HCT116 (cell line): ENCODE results near the gene HOXC13. TPM values are rescaled to one million over a fixed set of nuclear protein-coding genes. Genes with fewer than 3 reads are reported as not detected.

Experiments used
- ATAC-seq: fragments of 200-7000 bp; cut with Tn5 transposase; 2 replicates; pipeline ENCODE4 v1.9.1; 2020; ENCODE audit warnings: mild to moderate bottlenecking, moderate library complexity
- BruUV-seq: library from RNA; stranded (reverse); fragments of 400-500 nt; replicated peaks from 2 replicates; lab custom pipeline; 2021; lab: Mats Ljungman, UMichigan
- CTCF ChIA-PET: fragments of 300-600 bp; sonication (Branson Sonifier 250); formaldehyde crosslinking; loops from one replicate; lab custom pipeline; 2021; ENCODE audit warnings: antibody characterized with exemption; lab: Charles Lee
- POLR2A ChIA-PET: fragments of 300-600, 350-600 bp; sonication (Branson Sonifier 250); formaldehyde crosslinking; loops from one replicate; lab custom pipeline; 2021; ENCODE audit warnings: antibody characterized with exemption; lab: Charles Lee
- RAD21 ChIA-PET, 2 experiments: fragments of 300-600 bp; sonication (Branson Sonifier 250); formaldehyde crosslinking; loops; one replicate each; lab custom pipeline; 2023; ENCODE audit warnings: low total read pairs in 2 of 2; ENCODE audit not compliant: uncharacterized antibody in 2 of 2, unreplicated experiment in 2 of 2, low non-redundant PET in 1 of 2; lab: Charles Lee
- DNase-seq: peaks from one replicate; pipeline ENCODE4 v3.0.0-alpha.2; 2010; ENCODE audit warnings: low read depth, low spot score
- H2AFZ ChIP-seq: fragments of 200-600 bp; shearing (Covaris generic), sonication (generic); 2 replicates; pipeline ENCODE4 v1.6.1; 2017; ENCODE audit warnings: low read depth, mixed run types, mixed read lengths, antibody characterized with exemption, low read length; ENCODE audit not compliant: poor library complexity, severe bottlenecking
- H3K27ac ChIP-seq: 2 replicates; pipeline ENCODE4 v1.5.1; 2012; ENCODE audit warnings: low read depth, low read length
- H3K27me3 ChIP-seq: fragments of 200-600 bp; sonication (generic); 2 replicates; pipeline ENCODE4 v1.6.1; 2016; ENCODE audit warnings: mixed run types, low read length, mixed read lengths; ENCODE audit not compliant: insufficient read depth
- H3K36me3 ChIP-seq, 2 experiments: fragments of 200-500 bp in 1 of 2; fragments of 200-600 bp in 1 of 2; sonication (Bioruptor generic) in 1 of 2; sonication (generic) in 1 of 2; 2 replicates each; pipeline versions ENCODE4 v1.5.1 to v1.6.1; 2014 to 2016; ENCODE audit warnings: low read length in 2 of 2, inconsistent platforms in 1 of 2, mixed read lengths in 1 of 2, mixed run types in 1 of 2; ENCODE audit not compliant: insufficient read depth in 2 of 2, control insufficient read depth in 1 of 2
- H3K4me1 ChIP-seq, 2 experiments: fragments of 200-600 bp in 1 of 2; sonication (generic) in 1 of 2; 2 replicates each; pipeline versions ENCODE4 v1.5.1 to v1.6.1; 2012 to 2017; ENCODE audit warnings: low read length in 2 of 2, inconsistent platforms in 1 of 2, mild to moderate bottlenecking in 1 of 2, mixed read lengths in 1 of 2, mixed run types in 1 of 2, moderate library complexity in 1 of 2; ENCODE audit not compliant: insufficient read depth in 2 of 2, control insufficient read depth in 1 of 2
- H3K4me2 ChIP-seq: fragments of 200-600 bp; sonication (generic); 2 replicates; pipeline ENCODE4 v1.6.1; 2017; ENCODE audit warnings: mixed run types, low read length, mixed read lengths
- H3K4me3 ChIP-seq, 2 experiments: fragments of 200-600 bp in 1 of 2; sonication (generic) in 1 of 2; replicated peaks in 1 of 2; 2 replicates each; pipeline ENCODE4 v1.5.1; 2011 to 2016; ENCODE audit warnings: low read length in 2 of 2, control low read depth in 1 of 2, low read depth in 1 of 2, mild to moderate bottlenecking in 1 of 2, mixed read lengths in 1 of 2, mixed run types in 1 of 2
- H3K79me2 ChIP-seq: fragments of 200-600 bp; sonication (generic); 2 replicates; pipeline ENCODE4 v1.6.1; 2017; ENCODE audit warnings: mild to moderate bottlenecking, mixed run types, low read length, moderate library complexity, mixed read lengths; ENCODE audit not compliant: insufficient read depth
- H3K9ac ChIP-seq: fragments of 200-600 bp; sonication (generic); 2 replicates; pipeline ENCODE4 v1.6.1; 2016; ENCODE audit warnings: low read length, mixed read lengths
- H3K9me2 ChIP-seq: fragments of 200-600 bp; sonication (generic), shearing (Covaris generic); 2 replicates; pipeline ENCODE4 v1.6.1; 2017; ENCODE audit warnings: mixed run types, mild to moderate bottlenecking, moderate library complexity; ENCODE audit not compliant: insufficient read depth
- H3K9me3 ChIP-seq, 2 experiments: fragments of 200-500 bp in 1 of 2; fragments of 200-600 bp in 1 of 2; sonication (Bioruptor generic) in 1 of 2; sonication (generic) in 1 of 2; 2 replicates each; pipeline ENCODE4 v1.6.1; 2014 to 2017; ENCODE audit warnings: low read length in 2 of 2, mixed read lengths in 2 of 2, inconsistent platforms in 1 of 2, low read depth in 1 of 2, mild to moderate bottlenecking in 1 of 2, mixed run types in 1 of 2, moderate library complexity in 1 of 2; ENCODE audit not compliant: control insufficient read depth in 1 of 2, insufficient read depth in 1 of 2
- H4K20me1 ChIP-seq: fragments of 200-600 bp; sonication (generic), shearing (Covaris generic); 2 replicates; pipeline ENCODE4 v1.6.1; 2017; ENCODE audit warnings: mixed run types, mild to moderate bottlenecking, moderate library complexity; ENCODE audit not compliant: insufficient read depth
- CBX3 ChIP-seq: IDR thresholded peaks from 2 replicates; pipeline ENCODE4 v1.6.1; 2012; ENCODE audit warnings: low read depth
- EGR1 ChIP-seq: IDR thresholded peaks from 2 replicates; pipeline ENCODE4 v1.6.1; 2012; ENCODE audit warnings: low read depth
- ELF1 ChIP-seq: IDR thresholded peaks from 2 replicates; pipeline ENCODE4 v1.6.1; 2012; ENCODE audit warnings: low read depth, borderline replicate concordance
- POLR2AphosphoS5 ChIP-seq: IDR thresholded peaks from 2 replicates; pipeline ENCODE4 v1.6.1; 2011; ENCODE audit warnings: mild to moderate bottlenecking, low read depth, low read length, moderate library complexity
- RAD21 ChIP-seq: IDR thresholded peaks from 2 replicates; pipeline ENCODE4 v1.6.1; 2012; ENCODE audit warnings: low read depth, mild to moderate bottlenecking
- intact Hi-C: fragments of 100-400 bp; cut with micrococcal nuclease; formaldehyde crosslinking; loops from 2 replicates; pipeline ENCODE4 v1.10.0; 2022
- total RNA-seq: library from RNA; stranded (reverse); gene quantifications from one replicate; pipeline ENCODE4 v1.2.1, GENCODE V29; 2021; ENCODE audit not compliant: unreplicated experiment
- TF ChIP-seq, protein P1 (sequence below): IDR thresholded peaks from 2 replicates; pipeline ENCODE4 v1.6.1; 2012; ENCODE audit warnings: low read depth

The HOXC13 gene
- total RNA-seq, 1 experiment from 2014 or later: 3.8 TPM

DNA sequence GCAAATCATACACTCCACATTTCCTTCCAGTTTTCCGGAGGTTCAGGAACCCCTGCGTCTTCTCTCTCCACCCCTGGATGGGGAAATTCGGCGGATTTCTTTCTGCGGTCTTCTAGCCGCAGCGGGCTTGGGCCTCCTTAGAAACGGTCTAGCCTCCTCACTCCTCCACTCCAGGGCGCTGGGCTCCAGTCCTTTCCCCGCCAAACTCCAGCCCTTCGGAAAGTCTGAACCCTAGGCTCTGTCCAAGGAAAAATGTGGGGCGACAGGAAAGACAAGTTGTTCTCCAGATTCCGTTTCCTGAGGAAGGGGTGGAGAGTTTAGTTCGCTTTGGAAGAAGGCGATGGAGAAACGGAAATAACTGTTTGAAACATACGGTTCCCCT is 44.9 kb downstream of the HOXC13 start:
- RAD21 ChIA-PET: no interaction called here
- H3K79me2 ChIP-seq: no peaks in the 10 kb centered on the region
- no peak overlapping the region for H3K9ac ChIP-seq
- no peaks in the 10 kb centered on the region for H3K9me2 ChIP-seq
- POLR2A ChIA-PET: no interaction called here
- no peak overlapping the region for H3K27ac ChIP-seq
- no peak for ATAC-seq
- TF ChIP-seq POLR2AphosphoS5 (no peak), CBX3 (no peak), EGR1 (no peak), ELF1 (no peak), RAD21 (no peak)
- TF ChIP-seq, protein P1, sequence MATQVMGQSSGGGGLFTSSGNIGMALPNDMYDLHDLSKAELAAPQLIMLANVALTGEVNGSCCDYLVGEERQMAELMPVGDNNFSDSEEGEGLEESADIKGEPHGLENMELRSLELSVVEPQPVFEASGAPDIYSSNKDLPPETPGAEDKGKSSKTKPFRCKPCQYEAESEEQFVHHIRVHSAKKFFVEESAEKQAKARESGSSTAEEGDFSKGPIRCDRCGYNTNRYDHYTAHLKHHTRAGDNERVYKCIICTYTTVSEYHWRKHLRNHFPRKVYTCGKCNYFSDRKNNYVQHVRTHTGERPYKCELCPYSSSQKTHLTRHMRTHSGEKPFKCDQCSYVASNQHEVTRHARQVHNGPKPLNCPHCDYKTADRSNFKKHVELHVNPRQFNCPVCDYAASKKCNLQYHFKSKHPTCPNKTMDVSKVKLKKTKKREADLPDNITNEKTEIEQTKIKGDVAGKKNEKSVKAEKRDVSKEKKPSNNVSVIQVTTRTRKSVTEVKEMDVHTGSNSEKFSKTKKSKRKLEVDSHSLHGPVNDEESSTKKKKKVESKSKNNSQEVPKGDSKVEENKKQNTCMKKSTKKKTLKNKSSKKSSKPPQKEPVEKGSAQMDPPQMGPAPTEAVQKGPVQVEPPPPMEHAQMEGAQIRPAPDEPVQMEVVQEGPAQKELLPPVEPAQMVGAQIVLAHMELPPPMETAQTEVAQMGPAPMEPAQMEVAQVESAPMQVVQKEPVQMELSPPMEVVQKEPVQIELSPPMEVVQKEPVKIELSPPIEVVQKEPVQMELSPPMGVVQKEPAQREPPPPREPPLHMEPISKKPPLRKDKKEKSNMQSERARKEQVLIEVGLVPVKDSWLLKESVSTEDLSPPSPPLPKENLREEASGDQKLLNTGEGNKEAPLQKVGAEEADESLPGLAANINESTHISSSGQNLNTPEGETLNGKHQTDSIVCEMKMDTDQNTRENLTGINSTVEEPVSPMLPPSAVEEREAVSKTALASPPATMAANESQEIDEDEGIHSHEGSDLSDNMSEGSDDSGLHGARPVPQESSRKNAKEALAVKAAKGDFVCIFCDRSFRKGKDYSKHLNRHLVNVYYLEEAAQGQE: no peak
- intact Hi-C loops: no loop called here
- H3K4me3 ChIP-seq: no peak overlapping the region
- H3K9me3 ChIP-seq: no peaks in the 10 kb centered on the region
- H3K36me3 ChIP-seq: no peaks in the 10 kb centered on the region
- H3K27me3 ChIP-seq: no peaks in the 10 kb centered on the region
- H4K20me1 ChIP-seq: no peaks in the 10 kb centered on the region
- no peak for DNase-seq
- BruUV-seq: no TSS peak
- no peak overlapping the region for H3K4me2 ChIP-seq
- no peak overlapping the region for H2AFZ ChIP-seq
- CTCF ChIA-PET: interaction anchor here (2.8 to 5.7 kb wide), 2 partner anchors 20 to 216 kb away, joined by 8 to 35 read pairs; no protein-coding TSS in a partner anchor
- peaks cover 0 to 6% of the 10 kb centered on the region in 2 experiments; a peak in 2 of 4 replicates for H3K4me1 ChIP-seq
